GM23248 (cell line): ENCODE measurements around the gene TMEM250. TPM values are rescaled to one million over a fixed set of nuclear protein-coding genes. Genes with fewer than 3 reads are reported as not detected.

Experiments
- DNase-seq: peaks from one replicate; pipeline ENCODE4 v3.0.0-alpha.2; 2015
- H2AFZ ChIP-seq: fragments of 200-600 bp; sonication (generic); 2 replicates; pipeline ENCODE4 v1.6.1; 2016; ENCODE audit warnings: antibody characterized with exemption
- H3F3A ChIP-seq: fragments of 200-600 bp; sonication (generic); 2 replicates; pipeline ENCODE4 v1.6.1; 2016; ENCODE audit warnings: mild to moderate bottlenecking, antibody characterized with exemption, mixed run types; ENCODE audit not compliant: insufficient read depth
- H3K27ac ChIP-seq: fragments of 200-600 bp; sonication (generic); 2 replicates; pipeline ENCODE4 v1.5.1; 2016; ENCODE audit warnings: mild to moderate bottlenecking
- H3K27me3 ChIP-seq: fragments of 200-600 bp; sonication (generic); replicated peaks from 2 replicates; pipeline ENCODE4 v1.6.1; 2016; ENCODE audit warnings: mild to moderate bottlenecking; ENCODE audit not compliant: insufficient read depth
- H3K36me3 ChIP-seq: fragments of 200-600 bp; sonication (generic); 2 replicates; pipeline ENCODE4 v1.6.1; 2016; ENCODE audit warnings: low read depth, mild to moderate bottlenecking
- H3K4me1 ChIP-seq: fragments of 200-600 bp; sonication (generic); 2 replicates; pipeline ENCODE4 v1.6.1; 2016; ENCODE audit warnings: mild to moderate bottlenecking; ENCODE audit not compliant: insufficient read depth
- H3K4me2 ChIP-seq: fragments of 200-600 bp; sonication (generic); one replicate; pipeline ENCODE4 v1.6.1; 2016; ENCODE audit warnings: mild to moderate bottlenecking; ENCODE audit not compliant: unreplicated experiment
- H3K4me3 ChIP-seq: fragments of 200-600 bp; sonication (generic); 2 replicates; pipeline ENCODE4 v1.5.1; 2016; ENCODE audit warnings: mild to moderate bottlenecking
- H3K79me2 ChIP-seq: fragments of 200-600 bp; sonication (generic); 2 replicates; pipeline ENCODE4 v1.6.1; 2016; ENCODE audit warnings: mild to moderate bottlenecking; ENCODE audit not compliant: insufficient read depth
- H3K9ac ChIP-seq: fragments of 200-600 bp; sonication (generic); 2 replicates; pipeline ENCODE4 v1.6.1; 2016; ENCODE audit warnings: mild to moderate bottlenecking
- H3K9me2 ChIP-seq: fragments of 200-600 bp; sonication (generic); 2 replicates; pipeline ENCODE4 v1.6.1; 2016; ENCODE audit warnings: mixed run types, mild to moderate bottlenecking, moderate library complexity; ENCODE audit not compliant: insufficient read depth
- H3K9me3 ChIP-seq: fragments of 200-600 bp; sonication (generic); one replicate; pipeline ENCODE4 v1.6.1; 2017; ENCODE audit warnings: low read depth
- H4K20me1 ChIP-seq: fragments of 200-600 bp; sonication (generic); 2 replicates; pipeline ENCODE4 v1.6.0; 2016; ENCODE audit not compliant: insufficient read depth
- EZH2 ChIP-seq: fragments of 200-600 bp; sonication (generic); IDR thresholded peaks from 2 replicates; pipeline ENCODE4 v1.6.1; 2018; ENCODE audit warnings: antibody characterized with exemption, mild to moderate bottlenecking; ENCODE audit not compliant: insufficient read depth, poor library complexity, severe bottlenecking
- EZH2phosphoT487 ChIP-seq: fragments of 200-600 bp; sonication (generic); IDR thresholded peaks from 2 replicates; pipeline ENCODE4 v1.6.1; 2018; ENCODE audit warnings: antibody characterized with exemption, moderate library complexity, mild to moderate bottlenecking, low read depth; ENCODE audit not compliant: insufficient read depth
- WGBS, 2 experiments: methylation state at CpG; one replicate each; pipeline ENCODE4 v1.1.6; 2015 to 2017; ENCODE audit warnings: low lambda C conversion rate in 2 of 2, low coverage in 1 of 2; ENCODE audit errors: missing lambda C conversion rate in 2 of 2; 5-methylcytosine and 5-hydroxymethylcytosine counted together
- in situ Hi-C: fragments of 300-500 bp; cut with MboI; formaldehyde crosslinking; loops from 2 replicates; pipeline ENCODE4 v1.15.0; 2020
- polyA plus RNA-seq: library from polyadenylated mRNA; unstranded; fragments of >200 nt; fragmentation: Nextera tagmentation; extraction: Ambion mirVana; gene quantifications from 2 replicates; pipeline ENCODE4 v1.2.1, GENCODE V29; 2016
- total RNA-seq: library from RNA; depleted of rRNA; stranded (reverse); fragments of >200 nt; shearing (Covaris generic); gene quantifications from 2 replicates; pipeline ENCODE4 v1.2.3, GENCODE V29; 2014

The TMEM250 gene
- total and polyA plus RNA-seq, 2 experiments from 2014 or later = 25.9 to 69.7 TPM

GRCh38 chr9:136142859-136143214, 24.2 kb upstream of the TMEM250 start:
- Histone ChIP-seq H3K4me2 (no peak overlapping the region), H3K36me3 (no peaks in the 10 kb centered on the region), H3K9me3 (no peaks in the 10 kb centered on the region), H3K9me2 (no peaks in the 10 kb centered on the region), H3K27me3 (peaks cover 18% of the 10 kb centered on the region), H3F3A (no peaks in the 10 kb centered on the region), H3K9ac (no peak overlapping the region), H3K4me3 (no peak overlapping the region), H3K79me2 (no peaks in the 10 kb centered on the region), H3K4me1 (no peaks in the 10 kb centered on the region), H2AFZ (no peak overlapping the region), H4K20me1 (no peaks in the 10 kb centered on the region), H3K27ac (no peak overlapping the region)
- no peak for TF ChIP-seq EZH2
- no peak for TF ChIP-seq EZH2phosphoT487
- no peak for DNase-seq
- WGBS, 2 experiments = 8 to 11% methylated on average over 12 to 13 of the region's 13 CpGs
- in situ Hi-C loops = no loop called here

- in situ Hi-C loops = no loop called here
- Histone ChIP-seq H3K36me3 (no peaks in the 10 kb centered on the region), H3K27me3 (peaks cover 20% of the 10 kb centered on the region), H3K4me2 (no peak overlapping the region), H3K27ac (no peak overlapping the region), H3F3A (no peaks in the 10 kb centered on the region), H4K20me1 (no peaks in the 10 kb centered on the region), H3K9me2 (no peaks in the 10 kb centered on the region), H3K4me3 (no peak overlapping the region), H3K9me3 (no peaks in the 10 kb centered on the region), H3K4me1 (no peaks in the 10 kb centered on the region), H3K79me2 (no peaks in the 10 kb centered on the region), H3K9ac (no peak overlapping the region), H2AFZ (no peak overlapping the region)
- no peak for DNase-seq
- 36 to 63% methylated on average over 2 to 6 of the region's 6 CpGs for WGBS, 2 experiments
- TF ChIP-seq EZH2 = no peak
- TF ChIP-seq EZH2phosphoT487 = no peak
Observed at GRCh38 chr9:136142414-136142796, 23.7 kb upstream of the TMEM250 start.

DNA sequence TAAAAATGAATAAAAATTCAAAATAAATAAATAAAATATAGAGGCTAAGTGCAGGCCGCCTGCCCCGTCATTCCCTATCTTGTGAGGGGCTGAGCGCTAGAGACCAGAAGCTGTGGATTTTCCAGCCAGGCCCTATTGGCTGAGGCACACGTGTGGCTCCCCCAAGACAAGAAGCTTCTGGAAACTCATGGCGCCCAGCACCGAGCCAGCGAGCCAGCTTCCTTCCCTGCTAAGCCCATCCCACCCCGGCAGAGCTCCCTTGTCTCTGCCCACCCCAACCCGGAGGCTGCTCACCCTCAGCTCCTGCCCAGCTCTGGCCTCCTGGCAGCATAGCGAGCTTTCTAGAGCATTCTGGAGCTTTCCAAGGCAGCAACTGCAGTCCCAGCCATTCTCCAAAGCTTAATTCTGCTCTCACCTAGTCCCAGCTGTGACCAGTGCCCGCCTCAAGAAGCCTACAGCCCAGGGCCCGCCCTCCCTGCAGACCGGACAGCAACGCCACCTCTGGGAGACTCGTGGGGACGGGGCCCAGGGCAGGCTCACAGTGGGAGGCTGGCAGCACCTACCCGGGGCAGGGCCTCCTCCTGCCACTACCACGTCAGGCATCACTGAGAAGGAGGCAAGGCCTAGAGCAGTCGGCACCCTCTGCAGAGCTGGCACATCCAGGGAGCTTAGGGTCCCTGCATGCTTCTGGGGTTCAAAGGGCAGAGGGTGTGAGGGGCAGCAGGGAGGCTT, 23.2 kb upstream of the TMEM250 start:
- Histone ChIP-seq H3K27ac (no peak overlapping the region), H3K4me1 (no peaks in the 10 kb centered on the region), H3K4me2 (no peak overlapping the region), H2AFZ (no peak overlapping the region), H3K4me3 (no peak overlapping the region), H3F3A (no peaks in the 10 kb centered on the region), H3K27me3 (peaks cover 25% of the 10 kb centered on the region), H4K20me1 (no peaks in the 10 kb centered on the region), H3K36me3 (no peaks in the 10 kb centered on the region), H3K9me3 (no peaks in the 10 kb centered on the region), H3K79me2 (no peaks in the 10 kb centered on the region), H3K9ac (no peak overlapping the region), H3K9me2 (no peaks in the 10 kb centered on the region)
- in situ Hi-C loops = no loop called here
- no peak for DNase-seq
- 52 to 65% methylated on average over 13 to 19 of the region's 19 CpGs for WGBS, 2 experiments
- TF ChIP-seq EZH2 = no peak
- no peak for TF ChIP-seq EZH2phosphoT487

GRCh38 chr9:136140966-136141365, 22.3 kb upstream of the TMEM250 start:
- Histone ChIP-seq H3K4me2 (no peak overlapping the region), H4K20me1 (no peaks in the 10 kb centered on the region), H3K9me2 (no peaks in the 10 kb centered on the region), H3K36me3 (no peaks in the 10 kb centered on the region), H3K4me3 (no peak overlapping the region), H3K27me3 (peaks cover 25% of the 10 kb centered on the region), H3K9ac (no peak overlapping the region), H3K9me3 (no peaks in the 10 kb centered on the region), H2AFZ (no peak overlapping the region), H3K27ac (no peak overlapping the region), H3K4me1 (no peaks in the 10 kb centered on the region), H3K79me2 (no peaks in the 10 kb centered on the region), H3F3A (no peaks in the 10 kb centered on the region)
- no peak for DNase-seq
- no peak for TF ChIP-seq EZH2
- TF ChIP-seq EZH2phosphoT487 = no peak
- 72 to 77% methylated on average over 10 to 14 of the region's 14 CpGs for WGBS, 2 experiments
- in situ Hi-C loops = no loop called here
